ENCODE measurements around the gene KRT76.
"Not testable (repeated sequence)": the region's sequence is repeated elsewhere in the genome, so short reads cannot be mapped to it uniquely, and the experiment has no call there.

The KRT76 gene

GRCh38 chr12:52763991-52764390, 13.2 kb downstream of the KRT76 start:
- TF ChIP-seq CTCF (IDR thresholded peaks at IDR 0.05; ENCODE audit: insufficient read depth, low read length), result no peak
- no peak for TF ChIP-seq GABPA (IDR thresholded peaks at IDR 0.05; ENCODE audit: low read depth)
- TF ChIP-seq POLR2AphosphoS5 (IDR thresholded peaks at IDR 0.05; ENCODE audit: low read depth), result no peak
- Histone ChIP-seq H3K27me3 (ENCODE audit: insufficient read depth, poor library complexity, severe bottlenecking) (no peaks in the 10 kb centered on the region), H3K27ac (replicated peaks) (no peak overlapping the region), H3K4me3 (replicated peaks; ENCODE audit: insufficient read depth, low read length) (no peak overlapping the region)
- DNase-seq (ENCODE audit: low read depth in 1 of 2, low spot score in 1 of 2), result no peak

GRCh38 chr12:52763036-52763659, 14.0 kb downstream of the KRT76 start:
- no peak overlapping the region for H3K27ac ChIP-seq (replicated peaks)
- no peaks in the 10 kb centered on the region for H3K27me3 ChIP-seq (ENCODE audit: insufficient read depth, poor library complexity, severe bottlenecking)
- DNase-seq (ENCODE audit: low read depth in 1 of 2, low spot score in 1 of 2), result no peak
- TF ChIP-seq CTCF (IDR thresholded peaks at IDR 0.05; ENCODE audit: insufficient read depth, low read length) (no peak), SPI1 (IDR thresholded peaks at IDR 0.05; ENCODE audit: borderline replicate concordance, low read depth) (no peak), POLR2AphosphoS5 (IDR thresholded peaks at IDR 0.05; ENCODE audit: low read depth) (no peak), GABPA (IDR thresholded peaks at IDR 0.05; ENCODE audit: low read depth) (no peak)
- TF ChIP-seq, protein P1, sequence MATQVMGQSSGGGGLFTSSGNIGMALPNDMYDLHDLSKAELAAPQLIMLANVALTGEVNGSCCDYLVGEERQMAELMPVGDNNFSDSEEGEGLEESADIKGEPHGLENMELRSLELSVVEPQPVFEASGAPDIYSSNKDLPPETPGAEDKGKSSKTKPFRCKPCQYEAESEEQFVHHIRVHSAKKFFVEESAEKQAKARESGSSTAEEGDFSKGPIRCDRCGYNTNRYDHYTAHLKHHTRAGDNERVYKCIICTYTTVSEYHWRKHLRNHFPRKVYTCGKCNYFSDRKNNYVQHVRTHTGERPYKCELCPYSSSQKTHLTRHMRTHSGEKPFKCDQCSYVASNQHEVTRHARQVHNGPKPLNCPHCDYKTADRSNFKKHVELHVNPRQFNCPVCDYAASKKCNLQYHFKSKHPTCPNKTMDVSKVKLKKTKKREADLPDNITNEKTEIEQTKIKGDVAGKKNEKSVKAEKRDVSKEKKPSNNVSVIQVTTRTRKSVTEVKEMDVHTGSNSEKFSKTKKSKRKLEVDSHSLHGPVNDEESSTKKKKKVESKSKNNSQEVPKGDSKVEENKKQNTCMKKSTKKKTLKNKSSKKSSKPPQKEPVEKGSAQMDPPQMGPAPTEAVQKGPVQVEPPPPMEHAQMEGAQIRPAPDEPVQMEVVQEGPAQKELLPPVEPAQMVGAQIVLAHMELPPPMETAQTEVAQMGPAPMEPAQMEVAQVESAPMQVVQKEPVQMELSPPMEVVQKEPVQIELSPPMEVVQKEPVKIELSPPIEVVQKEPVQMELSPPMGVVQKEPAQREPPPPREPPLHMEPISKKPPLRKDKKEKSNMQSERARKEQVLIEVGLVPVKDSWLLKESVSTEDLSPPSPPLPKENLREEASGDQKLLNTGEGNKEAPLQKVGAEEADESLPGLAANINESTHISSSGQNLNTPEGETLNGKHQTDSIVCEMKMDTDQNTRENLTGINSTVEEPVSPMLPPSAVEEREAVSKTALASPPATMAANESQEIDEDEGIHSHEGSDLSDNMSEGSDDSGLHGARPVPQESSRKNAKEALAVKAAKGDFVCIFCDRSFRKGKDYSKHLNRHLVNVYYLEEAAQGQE (IDR thresholded peaks at IDR 0.05; ENCODE audit: insufficient replicate concordance, low read depth), result no peak
- H3K4me3 ChIP-seq (replicated peaks; ENCODE audit: insufficient read depth, low read length), result no peak overlapping the region

DNA sequence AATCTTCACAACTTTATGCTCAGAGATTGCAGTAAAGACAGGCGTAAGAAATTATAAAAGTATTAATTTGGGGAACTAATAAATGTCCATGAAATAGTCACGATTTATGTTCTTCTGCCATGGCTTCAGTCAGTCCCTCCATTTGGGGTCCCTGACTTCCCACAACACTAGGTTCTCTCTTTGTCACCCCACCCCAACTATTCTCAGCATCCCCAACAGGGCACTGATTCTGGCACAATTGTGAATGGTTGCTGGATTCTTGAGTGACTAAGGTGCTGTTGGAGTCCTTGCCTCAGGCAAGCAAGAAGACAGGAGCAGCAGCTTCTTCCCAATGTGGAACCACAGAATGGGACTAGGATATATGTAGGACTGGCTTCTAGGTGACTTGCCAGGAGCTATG, 15.3 kb downstream of the KRT76 start:
- H3K27me3 ChIP-seq (ENCODE audit: insufficient read depth, poor library complexity, severe bottlenecking), result no peaks in the 10 kb centered on the region
- no peak for TF ChIP-seq POLR2AphosphoS5 (IDR thresholded peaks at IDR 0.05; ENCODE audit: low read depth)
- TF ChIP-seq CTCF (IDR thresholded peaks at IDR 0.05; ENCODE audit: insufficient read depth, low read length), result no peak
- TF ChIP-seq, protein P1 (IDR thresholded peaks at IDR 0.05; ENCODE audit: insufficient replicate concordance, low read depth), result no peak
- no peak for TF ChIP-seq SPI1 (IDR thresholded peaks at IDR 0.05; ENCODE audit: borderline replicate concordance, low read depth)
- TF ChIP-seq GABPA (IDR thresholded peaks at IDR 0.05; ENCODE audit: low read depth), result no peak
- no peak overlapping the region for H3K4me3 ChIP-seq (replicated peaks; ENCODE audit: insufficient read depth, low read length)

DNA sequence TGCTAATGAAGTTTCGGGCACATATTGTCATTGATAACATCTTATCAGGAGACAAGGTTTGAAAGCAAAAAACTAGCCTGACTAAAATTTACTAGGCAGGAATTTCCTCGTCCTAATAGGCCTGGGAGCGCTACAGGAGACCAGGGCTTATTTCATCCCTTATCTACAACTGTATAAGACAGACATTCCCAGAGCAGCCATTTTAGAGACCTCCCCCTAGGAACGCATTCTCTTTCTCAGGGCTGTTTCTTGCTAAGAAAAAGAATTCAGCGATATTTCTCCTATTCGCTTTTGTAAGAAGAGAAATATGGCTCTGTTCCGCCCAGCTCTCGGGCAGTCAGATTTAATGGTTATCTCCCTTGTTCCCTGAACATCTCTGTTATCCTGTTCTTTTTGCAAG, 15.9 kb downstream of the KRT76 start:
- not testable (repeated sequence) for H3K27me3 ChIP-seq (ENCODE audit: insufficient read depth, poor library complexity, severe bottlenecking); H3K27ac ChIP-seq (replicated peaks)

More for the DNA sequence above, 15.3 kb downstream of the KRT76 start:
- H3K27ac ChIP-seq (replicated peaks), result no peak overlapping the region
- no peak for DNase-seq (ENCODE audit: low read depth in 1 of 2, low spot score in 1 of 2)

More for the DNA sequence above, 15.9 kb downstream of the KRT76 start:
- DNase-seq (ENCODE audit: low read depth in 1 of 2, low spot score in 1 of 2); H3K4me3 ChIP-seq (replicated peaks; ENCODE audit: insufficient read depth, low read length): not testable (repeated sequence)

Measured in HL-60 (cell line).